Keratinocyte (primary cell): Measurements from ENCODE around the gene DHRSX. TPM values are rescaled to one million over a fixed set of nuclear protein-coding genes. Genes with fewer than 3 reads are reported as not detected.

Experiments used
- DNase-seq: peaks from one replicate; pipeline ENCODE4 v3.0.0-alpha.2; 2011; ENCODE audit warnings: low read depth, missing footprints, low spot score
- FAIRE-seq: peaks from 2 replicates; lab custom pipeline; 2011; peaks lifted over from hg19 to GRCh38; lab: Jason Lieb, UNC
- H2AFZ ChIP-seq: 2 replicates; pipeline ENCODE4 v1.6.0; 2012; ENCODE audit warnings: low read length, control low read depth, inconsistent platforms; ENCODE audit not compliant: control insufficient read depth
- H3K27ac ChIP-seq: 2 replicates; pipeline ENCODE4 v1.5.1; 2011; ENCODE audit warnings: low read length; ENCODE audit not compliant: control insufficient read depth, insufficient read depth
- H3K27me3 ChIP-seq: 3 replicates; pipeline ENCODE4 v1.6.0; 2011; ENCODE audit warnings: low read length; ENCODE audit not compliant: control insufficient read depth, insufficient read depth; ENCODE audit errors: extremely low read depth
- H3K36me3 ChIP-seq, 2 experiments: 2 replicates in 1 of 2; 3 replicates in 1 of 2; pipeline ENCODE4 v1.5.1; 2011; ENCODE audit warnings: low read length in 2 of 2, mild to moderate bottlenecking in 1 of 2; ENCODE audit not compliant: control insufficient read depth in 2 of 2, insufficient read depth in 2 of 2; ENCODE audit errors: extremely low read depth in 1 of 2
- H3K4me1 ChIP-seq: 3 replicates; pipeline ENCODE4 v1.5.1; 2011; ENCODE audit warnings: low read length; ENCODE audit not compliant: control insufficient read depth, insufficient read depth; ENCODE audit errors: extremely low read depth
- H3K4me2 ChIP-seq: 3 replicates; pipeline ENCODE4 v1.6.0; 2011; ENCODE audit warnings: low read depth, low read length; ENCODE audit not compliant: control insufficient read depth, insufficient read depth; ENCODE audit errors: extremely low read depth
- H3K4me3 ChIP-seq, 3 experiments: fragments of 200-600 bp in 1 of 3; sonication (generic) in 1 of 3; 2 replicates in 2 of 3; 3 replicates in 1 of 3; pipeline ENCODE4 v1.5.1; 2011 to 2016; ENCODE audit warnings: low read length in 3 of 3, mild to moderate bottlenecking in 3 of 3, control low read depth in 2 of 3, inconsistent platforms in 1 of 3, low read depth in 1 of 3, mixed read lengths in 1 of 3, mixed run types in 1 of 3, moderate library complexity in 1 of 3; ENCODE audit not compliant: control insufficient read depth in 2 of 3, insufficient read depth in 2 of 3; ENCODE audit errors: extremely low read depth in 1 of 3
- H3K79me2 ChIP-seq: 2 replicates; pipeline ENCODE4 v1.6.0; 2012; ENCODE audit warnings: low read length; ENCODE audit not compliant: control insufficient read depth, insufficient read depth
- H3K9ac ChIP-seq: 3 replicates; pipeline ENCODE4 v1.6.0; 2011; ENCODE audit warnings: low read length; ENCODE audit not compliant: control insufficient read depth, insufficient read depth; ENCODE audit errors: extremely low read depth
- H3K9me1 ChIP-seq: 3 replicates; pipeline ENCODE4 v1.6.0; 2011; ENCODE audit warnings: low read length; ENCODE audit not compliant: control insufficient read depth, insufficient read depth; ENCODE audit errors: extremely low read depth
- H3K9me3 ChIP-seq: 2 replicates; pipeline ENCODE4 v1.5.1; 2012; ENCODE audit warnings: low read depth, low read length; ENCODE audit not compliant: control insufficient read depth
- H4K20me1 ChIP-seq: 3 replicates; pipeline ENCODE4 v1.6.0; 2011; ENCODE audit warnings: low read length; ENCODE audit not compliant: control insufficient read depth, insufficient read depth; ENCODE audit errors: extremely low read depth
- CTCF ChIP-seq, 3 experiments: IDR thresholded peaks in 1 of 3; conservative IDR thresholded peaks in 1 of 3; optimal IDR thresholded peaks in 1 of 3; 2 replicates in 2 of 3; 3 replicates in 1 of 3; pipeline versions ENCODE3 to v1.5.1; 2011; ENCODE audit warnings: low read length in 3 of 3, mild to moderate bottlenecking in 3 of 3, moderate library complexity in 2 of 3, control low read depth in 1 of 3, inconsistent platforms in 1 of 3; ENCODE audit not compliant: insufficient read depth in 2 of 3; ENCODE audit errors: extremely low read depth in 1 of 3
- EZH2 ChIP-seq: IDR thresholded peaks from one replicate; pipeline ENCODE4 v1.6.1; 2012; ENCODE audit warnings: inconsistent platforms, mild to moderate bottlenecking, low read length, moderate library complexity
- dilution Hi-C: fragments of 300-500 bp; cut with MboI; formaldehyde crosslinking; loops from one replicate; pipeline ENCODE4 v1.7.0; 2020; ENCODE audit warnings: low sequenced_read_pairs; ENCODE audit not compliant: extremely low pct_ligation_motif_present
- polyA plus RNA-seq, 5 experiments: library from polyadenylated mRNA; depleted of rRNA in 3 of 5; stranded (reverse) in 3 of 5; stranded (forward) in 1 of 5; unstranded in 1 of 5; fragments of >200 nt; gene quantifications; 1 replicate in 1 of 5; 2 replicates in 3 of 5; 3 replicates in 1 of 5; pipeline versions ENCODE4 v1.2.1 to v1.2.3, GENCODE V29; 2011 to 2012; ENCODE audit warnings: missing spikeins in 2 of 5, low read depth in 1 of 5, low replicate concordance in 1 of 5

DHRSX gene
- polyA plus RNA-seq, 1 donor (not counting 4 experiments of a cell fraction or from before 2014, with no cell fraction given): 20.4 TPM

GRCh38 chrX:2311501-2311900, 189.3 kb downstream of the DHRSX start:
- H2AFZ ChIP-seq: no peak overlapping the region
- H3K9me3 ChIP-seq: no peaks in the 10 kb centered on the region
- H3K9ac ChIP-seq: no peak overlapping the region
- no peaks in the 10 kb centered on the region for H3K27me3 ChIP-seq
- H3K36me3 ChIP-seq: no peaks in the 10 kb centered on the region
- dilution Hi-C loops: no loop called here
- H3K79me2 ChIP-seq: no peaks in the 10 kb centered on the region
- H3K27ac ChIP-seq: no peak overlapping the region
- H3K4me3 ChIP-seq: no peak overlapping the region
- DNase-seq (no peak), FAIRE-seq (no peak)
- TF ChIP-seq CTCF (optimal IDR thresholded peaks at IDR 0.05 in 1 of 3, IDR thresholded peaks at IDR 0.05 in 1 of 3, conservative IDR thresholded peaks at IDR 0.05 in 1 of 3; ENCODE audit: extremely low read depth in 1 of 3, insufficient read depth in 2 of 3, low read length in 3 of 3) (no peak), EZH2 (no peak)
- H4K20me1 ChIP-seq: no peaks in the 10 kb centered on the region
- H3K4me2 ChIP-seq: no peak overlapping the region
- H3K4me1 ChIP-seq: no peaks in the 10 kb centered on the region
- no peaks in the 10 kb centered on the region for H3K9me1 ChIP-seq

- H3K27ac ChIP-seq: no peak overlapping the region
- H3K9me1 ChIP-seq: no peaks in the 10 kb centered on the region
- FAIRE-seq (no peak), DNase-seq (no peak)
- H3K4me1 ChIP-seq: no peaks in the 10 kb centered on the region
- TF ChIP-seq CTCF (optimal IDR thresholded peaks at IDR 0.05 in 1 of 3, IDR thresholded peaks at IDR 0.05 in 1 of 3, conservative IDR thresholded peaks at IDR 0.05 in 1 of 3; ENCODE audit: extremely low read depth in 1 of 3, insufficient read depth in 2 of 3, low read length in 3 of 3) (no peak), EZH2 (no peak)
- dilution Hi-C loops: no loop called here
- no peaks in the 10 kb centered on the region for H3K36me3 ChIP-seq
- H3K9me3 ChIP-seq: no peaks in the 10 kb centered on the region
- no peaks in the 10 kb centered on the region for H3K79me2 ChIP-seq
- no peak overlapping the region for H3K4me3 ChIP-seq
- H3K9ac ChIP-seq: no peak overlapping the region
- H3K4me2 ChIP-seq: no peak overlapping the region
- no peaks in the 10 kb centered on the region for H3K27me3 ChIP-seq
- no peaks in the 10 kb centered on the region for H4K20me1 ChIP-seq
- H2AFZ ChIP-seq: no peak overlapping the region
These were observed 198.9 kb downstream of the DHRSX start for GRCh38 chrX:2301901-2302300.
